T-helper 1 cell treated with Interleukin-12 subunit alpha and Interleukin-12 subunit beta and Interleukin-4 antibody, amounts not matched to agents 30 ng/mL and 1 ng/mL, for 36 hours (primary cell): ENCODE results near the gene CARMIL1. TPM values are rescaled to one million over a fixed set of nuclear protein-coding genes. Genes with fewer than 3 reads are reported as not detected.
"Not testable (repeated sequence)": the region's sequence is repeated elsewhere in the genome, so short reads cannot be mapped to it uniquely, and the experiment has no call there.

Source experiments
- intact Hi-C: fragments of 100-400 bp; cut with micrococcal nuclease; formaldehyde crosslinking; loops from one replicate; pipeline ENCODE4 v1.15.1; 2024
- total RNA-seq: library from RNA; stranded (reverse); gene quantifications from 2 replicates; pipeline ENCODE4 v1.2.3, GENCODE V29; 2022

CARMIL1 gene
- total RNA-seq, 1 donor from 2014 or later: 1.9 TPM

DNA sequence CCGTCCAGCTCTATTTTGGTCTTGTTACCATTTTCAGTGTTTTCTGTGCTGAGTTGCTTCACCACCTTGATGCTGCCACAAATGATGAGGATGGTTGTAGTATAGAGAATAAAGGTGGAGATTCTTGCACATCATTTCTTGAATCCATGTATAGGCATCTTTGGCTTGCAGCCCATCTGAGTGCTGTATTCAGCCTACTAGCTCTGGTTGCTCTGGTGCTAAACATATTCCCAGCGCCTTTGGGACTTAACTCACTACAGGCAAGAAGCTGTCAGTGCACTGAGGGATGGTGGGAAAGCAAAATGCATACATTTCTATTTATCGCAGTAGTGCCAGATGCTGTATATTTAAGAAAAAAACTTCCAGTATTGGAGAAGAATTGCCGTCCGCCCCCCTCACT lies 86.0 kb downstream of the CARMIL1 start:
- intact Hi-C loops: loop anchor here (5.0 to 10.0 kb wide), 2 partner anchors 127 to 230 kb away; no protein-coding TSS in a partner anchor

DNA sequence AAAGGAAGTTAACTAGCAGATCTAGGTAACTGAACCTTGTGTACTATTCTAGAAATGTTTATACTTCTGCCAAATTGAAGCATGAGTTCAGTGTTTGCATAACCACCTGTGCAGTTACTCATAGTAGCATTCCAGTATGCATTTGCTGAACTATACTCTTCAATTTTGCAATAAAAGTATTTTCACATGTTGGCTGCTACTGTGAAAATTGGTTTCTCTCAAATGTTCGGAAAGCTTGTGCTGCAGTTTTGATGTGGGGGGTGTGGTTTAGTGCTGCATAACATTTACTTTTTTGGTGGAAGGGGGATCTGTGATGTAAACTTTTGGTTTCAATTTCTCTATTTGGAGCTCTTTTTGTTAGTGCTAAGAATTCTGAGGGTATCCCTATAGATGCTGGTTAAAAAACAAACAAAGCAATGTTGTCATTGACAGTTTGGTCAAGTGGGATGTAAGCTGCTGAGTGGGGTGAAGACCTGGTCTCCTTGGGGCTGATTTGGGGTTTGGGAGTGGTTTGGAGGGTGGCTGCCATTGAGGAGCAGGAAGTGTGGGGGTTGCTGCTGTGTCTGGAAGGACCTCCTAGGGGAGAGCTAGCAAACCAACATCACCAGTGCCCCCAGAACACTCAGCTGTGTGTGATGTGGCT lies 87.8 kb downstream of the CARMIL1 start:
- intact Hi-C loops: loop anchor here (1.0 to 10.0 kb wide), 4 partner anchors 38 to 232 kb away; partner anchors contain the start of gene CARMIL1

DNA sequence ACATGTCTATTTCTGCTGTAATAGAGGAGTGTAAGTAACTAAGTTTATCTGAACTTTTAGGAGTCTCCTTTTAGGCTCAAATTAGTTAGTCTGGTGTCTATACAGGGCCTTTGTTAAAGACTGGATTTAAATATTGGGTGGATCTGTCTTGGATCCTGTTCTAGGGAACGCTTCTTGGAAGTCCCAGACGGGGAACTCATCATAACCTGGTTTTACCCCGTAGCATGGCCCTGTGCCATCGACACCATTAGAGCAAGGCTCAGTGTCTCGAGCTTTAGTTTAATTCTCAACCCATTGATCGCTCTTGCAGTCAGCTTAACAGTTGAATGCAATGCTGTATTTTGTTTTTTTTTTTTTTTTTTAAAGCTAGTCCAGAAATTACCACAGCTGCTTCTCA lies 89.9 kb downstream of the CARMIL1 start:
- intact Hi-C loops: loop anchor here (5.0 to 10.0 kb wide), 2 partner anchors 123 to 234 kb away; no protein-coding TSS in a partner anchor

DNA sequence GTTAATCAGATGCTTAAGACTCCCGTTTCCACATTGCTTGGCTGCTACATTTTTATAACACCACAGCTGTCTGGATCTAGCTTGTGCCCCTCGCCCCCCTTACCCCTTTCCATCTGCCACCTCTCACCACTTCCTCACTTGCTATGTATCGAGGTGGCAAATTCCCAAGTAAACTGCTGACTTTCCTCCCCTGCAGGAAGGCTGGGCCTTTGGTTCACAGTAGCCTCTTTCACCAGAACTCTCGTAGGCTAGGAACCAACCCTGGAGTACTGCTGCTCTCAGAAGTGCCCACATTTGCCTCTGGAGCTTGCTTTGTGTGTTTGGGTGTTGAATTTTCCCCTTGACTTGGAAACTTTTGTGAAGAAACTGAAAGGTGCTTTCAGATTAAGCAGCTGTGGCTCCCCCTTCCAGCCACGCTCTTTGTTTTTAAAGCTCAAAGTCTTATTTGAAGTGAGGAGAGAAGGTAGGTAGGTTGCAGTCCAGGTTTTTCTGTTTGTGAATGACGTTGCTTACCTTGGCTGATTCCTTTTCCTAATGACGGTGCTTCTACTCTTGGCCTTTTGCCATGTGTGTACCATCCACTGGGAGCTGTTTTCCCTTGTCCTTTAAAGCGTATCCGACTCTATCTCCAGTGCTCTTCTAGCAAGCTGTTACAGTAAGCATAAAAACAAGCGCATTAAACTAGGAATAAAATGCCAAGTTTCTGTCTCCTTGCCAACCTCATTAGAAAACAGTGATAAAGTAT lies 90.4 kb downstream of the CARMIL1 start:
- intact Hi-C loops: loop anchor here (5.0 to 10.0 kb wide), 2 partner anchors 123 to 235 kb away; no protein-coding TSS in a partner anchor

DNA sequence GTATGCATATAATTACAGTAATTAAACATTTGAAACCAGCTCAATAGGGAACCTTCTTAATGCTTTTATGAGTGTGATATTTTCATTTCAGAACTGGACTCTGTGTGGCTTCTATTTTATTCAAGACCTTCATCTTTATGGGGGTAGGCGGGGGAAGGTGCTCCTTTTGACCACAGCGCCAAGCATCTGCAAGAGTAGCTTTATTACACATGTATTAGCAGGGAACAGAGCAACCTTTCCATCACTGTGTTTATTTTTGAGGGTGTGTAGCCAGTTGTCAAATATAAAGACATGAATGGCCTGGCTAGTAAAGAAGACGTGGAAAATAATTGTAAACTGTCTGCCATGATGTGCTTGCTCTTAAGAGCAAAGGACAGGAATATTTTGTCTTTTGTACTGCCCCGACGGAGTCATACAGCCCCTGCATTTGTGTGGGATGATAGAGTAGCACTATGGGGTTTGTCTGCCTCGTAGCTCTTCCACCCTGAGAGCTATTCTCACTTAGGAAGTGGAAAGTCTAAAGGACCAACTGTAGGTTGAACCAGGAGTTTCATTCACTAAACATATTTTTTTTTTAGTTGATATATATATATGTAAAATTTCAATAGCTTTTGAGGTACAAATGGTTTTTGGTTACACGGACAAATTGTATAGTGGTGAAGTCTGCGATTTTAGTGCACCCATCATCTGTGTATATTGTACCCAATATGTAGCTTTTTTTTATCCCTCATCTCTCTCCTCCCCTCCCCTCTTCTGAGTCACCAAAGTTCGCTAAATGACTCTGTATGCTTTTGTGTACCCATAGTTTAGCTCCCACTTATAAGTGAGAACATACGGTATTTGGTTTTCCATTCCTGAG lies 91.2 kb downstream of the CARMIL1 start:
- intact Hi-C loops: no loop called here

DNA sequence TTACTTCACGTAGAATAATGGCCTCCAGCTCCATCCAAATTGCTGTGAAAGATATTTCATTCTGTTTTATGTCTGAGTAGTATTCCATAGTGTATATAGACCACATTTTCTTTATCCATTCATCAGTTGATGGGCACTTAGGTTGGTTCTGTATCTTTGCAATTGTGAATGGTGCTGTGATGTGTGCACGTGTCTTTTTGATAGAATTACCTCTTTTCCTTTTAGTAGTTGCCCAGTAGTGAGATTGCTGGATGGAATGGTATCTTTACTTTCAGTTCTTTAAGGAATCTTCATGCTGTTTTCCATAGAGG lies 91.8 kb downstream of the CARMIL1 start:
- intact Hi-C loops: no loop called here

DNA sequence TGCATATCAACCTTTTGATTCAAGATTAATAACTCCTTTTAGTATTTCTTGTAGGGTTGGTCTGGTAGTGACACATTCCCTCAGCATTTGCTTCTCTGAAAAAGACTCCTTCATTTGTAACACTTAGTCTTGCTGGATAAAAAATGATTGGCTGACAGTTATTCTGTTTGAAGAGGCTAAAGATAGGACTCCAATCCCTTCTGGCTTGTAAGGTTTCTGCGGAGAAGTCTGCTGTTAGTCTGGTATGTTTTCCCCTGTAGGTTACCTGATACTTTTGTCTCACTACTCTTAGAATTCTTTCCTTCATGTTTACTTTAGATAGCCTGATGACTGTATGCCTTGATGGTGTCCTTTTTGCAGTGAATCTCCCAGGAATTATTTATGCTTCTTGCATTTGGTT lies 96.0 kb downstream of the CARMIL1 start:
- intact Hi-C loops: no loop called here

DNA sequence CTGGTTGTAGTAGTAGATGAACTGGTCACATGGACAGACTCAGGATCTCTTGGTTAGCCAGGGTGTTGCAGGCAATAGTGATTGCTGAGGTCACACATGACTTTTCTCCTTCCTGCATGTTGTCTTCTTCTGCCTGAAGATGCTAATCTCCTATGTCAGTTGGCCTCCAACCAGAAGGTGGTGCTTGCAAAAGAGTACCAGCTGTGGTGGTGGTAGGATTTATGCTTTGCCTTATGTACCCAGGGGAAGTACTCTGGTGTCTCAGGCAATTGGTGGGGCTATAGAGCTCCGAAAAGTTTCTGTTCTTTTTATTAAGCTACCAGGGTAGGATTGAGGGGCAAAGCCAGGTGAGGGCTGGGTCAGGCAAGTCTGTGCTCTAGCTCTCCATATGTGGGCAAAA lies 98.5 kb downstream of the CARMIL1 start:
- intact Hi-C loops: no loop called here

DNA sequence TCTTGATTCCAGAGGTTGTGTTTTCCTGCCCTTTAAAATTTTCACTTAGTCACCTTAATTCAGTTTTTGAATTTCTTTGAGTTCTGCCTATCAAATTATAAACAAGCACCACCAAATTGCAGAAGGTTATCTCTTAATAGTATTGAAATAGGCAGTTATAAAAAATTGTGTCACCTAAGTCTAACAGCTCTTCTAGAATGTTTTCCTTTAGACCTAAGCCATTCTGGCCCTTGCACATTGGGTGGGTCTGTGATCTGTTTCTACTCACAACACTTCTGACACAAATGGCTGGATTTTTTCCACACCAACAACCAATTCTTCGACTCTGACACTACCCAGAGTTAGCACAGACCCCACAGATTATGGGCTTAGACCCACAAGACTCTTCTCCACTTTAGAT lies 101.9 kb downstream of the CARMIL1 start:
- intact Hi-C loops: no loop called here

DNA sequence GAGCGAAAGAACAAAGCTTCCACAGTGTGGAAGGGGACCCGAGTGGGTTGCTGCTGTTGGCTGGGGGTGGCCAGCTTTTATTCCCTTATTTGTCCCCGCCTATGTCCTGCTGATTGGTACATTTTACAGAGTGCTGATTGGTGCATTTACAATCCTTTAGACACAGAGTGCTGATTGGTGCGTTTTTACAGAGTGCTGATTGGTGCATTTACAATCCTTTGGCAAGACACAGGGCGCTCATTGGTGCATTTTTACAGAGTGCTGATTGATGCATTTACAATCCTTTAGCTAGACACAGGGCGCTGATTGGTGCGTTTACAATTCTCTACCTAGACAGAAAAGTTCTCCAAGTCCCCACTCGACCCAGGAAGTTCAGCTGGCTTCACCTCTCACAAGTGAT lies 103.3 kb downstream of the CARMIL1 start:
- intact Hi-C loops: not testable (repeated sequence)

DNA sequence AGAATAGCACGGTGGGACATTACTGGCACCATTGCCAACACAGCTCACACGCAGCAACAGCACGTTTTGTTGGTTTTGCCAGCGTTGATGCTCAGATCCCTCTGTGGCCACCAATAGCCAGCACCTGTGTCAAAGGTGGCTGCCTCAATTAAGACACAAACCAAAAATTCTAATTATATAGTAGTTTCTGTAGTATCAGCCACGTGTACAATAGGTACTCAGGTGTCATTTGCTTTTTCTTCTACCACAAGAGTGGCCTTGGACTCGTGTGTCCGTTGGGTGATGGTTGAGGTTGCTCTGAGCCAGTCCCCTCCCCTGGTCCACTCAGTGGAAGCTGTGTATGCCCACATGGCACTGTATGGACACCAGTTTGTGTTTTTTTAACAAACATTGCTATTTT lies 105.1 kb downstream of the CARMIL1 start:
- intact Hi-C loops: no loop called here

DNA sequence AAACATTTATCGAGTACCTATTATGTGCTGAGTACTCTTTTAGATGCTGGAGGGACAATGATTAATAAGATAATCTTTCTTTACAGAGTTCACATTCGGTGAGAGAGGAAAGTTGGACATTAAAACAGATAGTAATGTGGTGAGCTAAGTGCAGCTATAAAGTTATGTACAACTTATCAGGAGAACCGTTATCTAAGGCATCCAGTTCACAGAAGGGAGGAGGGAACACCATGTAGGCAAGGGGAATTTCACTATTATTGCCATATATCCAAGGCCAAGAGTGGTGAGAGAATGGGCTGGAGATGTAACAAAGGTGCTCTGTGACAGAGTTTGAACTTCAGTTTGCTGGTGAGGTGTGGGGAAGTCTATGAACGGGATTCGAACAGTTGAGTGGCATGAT lies 105.8 kb downstream of the CARMIL1 start:
- intact Hi-C loops: no loop called here

DNA sequence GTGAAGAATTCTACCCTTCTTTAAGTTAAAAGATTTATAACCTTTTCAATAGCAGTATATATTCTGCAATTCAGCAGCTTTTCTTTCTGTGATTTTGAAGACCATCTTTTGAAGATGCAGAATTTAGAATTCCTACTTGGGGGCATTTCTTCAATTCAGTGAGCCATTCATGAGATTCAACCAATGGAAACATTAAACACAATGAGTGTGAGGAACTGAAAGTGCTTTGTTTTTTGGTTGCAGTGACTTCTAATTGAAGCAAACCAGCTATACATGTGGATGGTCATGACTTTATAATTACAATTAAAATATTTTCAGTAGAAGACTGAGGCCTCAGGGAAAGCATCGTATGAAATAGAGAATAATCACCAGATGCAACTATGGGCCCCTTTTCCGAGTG lies 108.3 kb downstream of the CARMIL1 start:
- intact Hi-C loops: no loop called here

DNA sequence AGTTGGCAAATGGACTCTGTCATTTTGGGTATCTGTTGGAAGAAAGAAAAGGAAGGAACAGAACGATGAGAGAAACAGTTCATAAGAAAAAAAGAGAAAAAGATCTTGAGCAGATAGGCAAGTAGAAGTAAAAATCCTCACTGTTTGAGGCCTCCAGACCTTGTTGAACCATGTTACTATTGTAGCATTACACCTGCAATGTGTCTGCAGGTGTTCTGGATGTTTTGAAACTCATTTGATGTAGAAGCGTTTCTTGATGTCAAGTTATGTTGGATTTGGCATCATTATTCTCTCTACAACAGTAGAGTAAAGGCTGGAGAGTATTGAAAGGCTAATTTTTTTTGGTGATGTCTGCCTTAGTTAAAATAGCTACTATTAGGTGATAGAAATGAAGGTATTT lies 108.7 kb downstream of the CARMIL1 start:
- intact Hi-C loops: no loop called here

DNA sequence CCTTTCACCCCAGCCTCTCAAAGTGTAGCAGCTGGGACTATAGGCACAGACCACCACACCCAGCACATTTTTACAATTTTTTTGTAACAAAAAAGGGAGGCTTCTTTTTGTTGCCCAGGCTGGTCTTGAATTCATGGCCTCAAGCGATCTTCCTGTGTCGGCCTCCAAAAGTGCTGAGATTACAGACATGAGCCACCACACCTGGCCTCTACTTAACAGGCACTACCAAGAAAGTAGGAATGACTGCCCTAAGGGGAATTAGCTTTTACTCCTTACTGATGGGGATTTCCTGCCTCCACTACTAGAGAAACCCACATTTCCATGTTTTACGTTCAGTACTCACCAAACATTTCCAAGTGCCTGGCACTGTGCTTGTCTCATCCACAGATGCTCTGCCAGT lies 109.6 kb downstream of the CARMIL1 start:
- intact Hi-C loops: no loop called here

DNA sequence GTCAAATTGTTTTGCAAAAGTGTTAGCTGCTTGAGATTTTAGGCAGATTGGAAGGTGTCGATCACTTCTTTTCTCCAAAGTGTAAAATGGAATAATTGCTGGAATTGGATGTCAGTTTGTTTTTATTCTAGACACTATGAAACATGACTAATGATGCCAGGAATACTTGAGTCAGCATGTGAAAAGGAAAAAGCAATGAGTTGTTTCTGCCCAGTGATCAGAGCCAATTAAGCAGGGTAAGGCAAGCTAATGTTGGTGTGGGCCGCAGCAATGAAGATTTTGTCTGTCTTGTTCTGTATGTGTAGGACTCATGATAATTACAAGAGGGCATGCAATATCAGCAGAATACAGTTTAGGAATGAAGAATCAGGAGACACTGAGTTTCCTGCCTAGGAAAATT lies 110.3 kb downstream of the CARMIL1 start:
- intact Hi-C loops: no loop called here

DNA sequence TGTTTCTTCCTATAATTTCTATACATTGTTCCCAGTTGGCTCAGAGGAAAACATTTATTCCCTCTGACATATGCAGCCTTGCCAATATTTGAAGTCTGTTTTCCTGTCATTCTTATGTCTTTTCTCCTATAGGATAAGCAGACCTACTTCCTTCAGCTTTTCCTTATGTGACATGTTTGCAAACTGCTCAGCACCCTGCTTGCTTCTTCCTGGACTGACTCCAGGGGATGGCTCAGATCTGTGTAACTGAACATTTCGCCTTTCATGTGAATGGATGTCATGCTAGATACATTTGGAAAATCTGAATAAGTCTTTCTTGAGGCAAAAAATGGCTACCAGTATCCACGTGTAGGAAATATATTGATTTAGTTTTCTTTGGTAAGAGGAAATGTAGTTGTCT lies 113.2 kb downstream of the CARMIL1 start:
- intact Hi-C loops: no loop called here

DNA sequence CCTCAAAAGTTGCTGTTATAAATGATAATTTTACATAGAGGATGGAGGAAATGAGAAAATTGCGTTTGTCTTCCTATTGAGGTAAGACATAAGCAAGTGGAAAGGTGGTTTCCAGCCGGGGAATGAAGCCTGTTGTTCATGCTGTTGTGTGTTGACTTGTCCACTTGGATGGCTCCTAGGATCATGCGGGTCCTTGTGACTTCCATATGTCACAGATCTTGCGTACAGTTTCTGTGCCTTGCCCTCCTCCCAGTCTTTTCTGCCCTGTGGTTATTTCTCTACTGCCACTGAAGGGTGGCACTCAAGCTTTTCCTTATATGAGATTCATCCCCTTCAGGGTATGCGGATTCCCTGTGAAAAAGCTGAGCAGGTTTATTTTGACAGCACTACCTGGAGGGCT lies 116.6 kb downstream of the CARMIL1 start:
- intact Hi-C loops: no loop called here

DNA sequence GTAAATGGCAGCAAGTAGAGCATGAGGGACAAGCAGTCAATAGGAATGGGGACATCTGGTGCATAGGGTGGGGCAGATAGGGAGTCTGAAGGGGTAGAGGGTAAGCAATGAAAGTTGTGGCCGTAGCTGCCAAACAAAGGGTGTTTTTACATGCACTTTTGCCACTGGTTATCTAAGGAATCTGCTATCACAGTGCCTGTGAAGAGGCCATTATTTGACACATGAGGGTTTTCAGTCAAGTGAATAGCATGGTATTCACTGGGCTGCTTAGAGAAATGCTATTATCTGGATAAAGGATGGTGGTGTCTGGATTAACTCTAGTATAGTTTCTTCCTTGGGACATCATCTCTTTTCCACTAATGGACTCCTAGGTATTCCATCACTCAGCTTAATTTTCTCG lies 118.2 kb downstream of the CARMIL1 start:
- intact Hi-C loops: no loop called here

DNA sequence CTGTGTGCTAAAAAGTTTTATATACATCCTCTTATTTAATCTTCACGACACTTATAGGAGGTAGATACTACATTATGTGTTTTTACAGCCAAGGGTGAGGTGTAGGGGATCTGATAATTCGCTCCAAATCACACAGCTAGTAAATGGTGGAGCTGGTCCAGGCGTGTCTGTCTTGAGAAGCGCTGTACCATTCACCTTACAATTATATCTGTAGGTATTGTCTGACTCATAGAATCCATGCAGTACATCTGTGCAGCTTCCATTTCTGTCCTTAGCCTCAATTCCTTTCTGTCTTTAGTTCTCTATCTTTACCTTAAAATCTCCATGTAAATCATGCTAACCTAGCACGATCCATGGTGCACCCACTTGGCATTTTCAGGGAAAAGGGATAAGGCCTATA lies 120.7 kb downstream of the CARMIL1 start:
- intact Hi-C loops: loop anchor here (10.0 kb wide), 1 partner anchor 265 kb away; no protein-coding TSS in a partner anchor

DNA sequence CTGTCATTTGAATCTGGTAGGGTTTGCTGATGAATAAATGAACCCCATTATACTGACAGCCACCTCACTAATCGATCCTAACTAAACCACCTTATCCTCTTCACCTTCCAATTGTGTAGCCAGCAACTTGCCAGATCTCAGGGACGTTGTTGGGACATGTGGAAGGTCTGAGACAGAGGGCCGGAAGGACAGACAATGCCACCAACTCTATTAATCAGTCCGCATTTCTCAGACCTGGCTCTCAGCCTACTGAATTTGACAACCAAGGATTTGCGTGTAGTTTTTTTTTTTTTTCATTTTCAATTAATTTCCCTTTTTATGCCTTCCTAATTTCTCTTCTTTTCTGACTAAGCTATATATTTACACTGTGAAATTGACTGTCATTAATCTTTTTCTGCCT lies 122.5 kb downstream of the CARMIL1 start:
- intact Hi-C loops: loop anchor here (10.0 kb wide), 1 partner anchor 267 kb away; no protein-coding TSS in a partner anchor

DNA sequence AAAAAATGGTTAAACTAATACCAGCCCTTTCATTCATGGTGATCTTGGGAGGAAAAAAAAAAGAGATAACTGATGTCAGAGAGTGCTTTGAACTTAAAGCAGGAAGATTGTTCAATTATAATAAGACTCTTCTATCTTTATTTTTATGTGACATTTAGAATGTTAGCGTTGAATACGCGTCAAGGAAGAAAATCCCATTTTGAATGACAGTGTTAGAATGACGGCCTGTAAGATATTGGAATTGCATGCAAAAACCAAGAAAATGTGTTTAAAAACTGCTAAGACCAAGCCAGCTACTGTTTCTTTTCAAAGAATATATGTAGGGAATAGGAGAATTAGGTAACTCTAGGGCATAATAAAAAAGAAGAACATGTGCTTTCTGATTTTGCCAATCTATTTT lies 123.0 kb downstream of the CARMIL1 start:
- intact Hi-C loops: loop anchor here (10.0 kb wide), 1 partner anchor 267 kb away; no protein-coding TSS in a partner anchor
